HG03378 (cell line): Measurements from ENCODE around the gene RTP1.
A peak's percentile ranks its signal among the peaks of the same experiment; 100 is the strongest.
"Not testable (repeated sequence)": the region's sequence is repeated elsewhere in the genome, so short reads cannot be mapped to it uniquely, and the experiment has no call there.

Experiments
- ATAC-seq: cut with Tn5 transposase; IDR thresholded peaks from one replicate; pipeline ENCODE4 v1.9.1; 2021; ENCODE audit warnings: mild to moderate bottlenecking, moderate library complexity; ENCODE audit not compliant: unreplicated experiment

RTP1 gene, protein sequence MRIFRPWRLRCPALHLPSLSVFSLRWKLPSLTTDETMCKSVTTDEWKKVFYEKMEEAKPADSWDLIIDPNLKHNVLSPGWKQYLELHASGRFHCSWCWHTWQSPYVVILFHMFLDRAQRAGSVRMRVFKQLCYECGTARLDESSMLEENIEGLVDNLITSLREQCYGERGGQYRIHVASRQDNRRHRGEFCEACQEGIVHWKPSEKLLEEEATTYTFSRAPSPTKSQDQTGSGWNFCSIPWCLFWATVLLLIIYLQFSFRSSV

DNA sequence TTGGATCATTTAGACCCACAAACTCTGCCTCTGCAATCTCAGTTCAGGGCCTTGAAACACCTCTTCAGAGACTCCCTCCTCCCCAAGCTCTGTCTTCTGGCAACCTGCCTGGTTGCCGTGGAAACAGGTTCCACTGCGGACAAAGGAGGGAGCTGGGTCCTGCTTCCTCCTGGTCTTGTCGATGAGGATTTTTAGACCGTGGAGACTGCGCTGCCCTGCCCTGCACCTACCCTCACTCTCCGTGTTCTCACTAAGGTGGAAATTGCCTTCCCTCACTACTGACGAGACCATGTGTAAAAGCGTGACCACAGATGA, at the start of gene RTP1:
Gene RTP1 (plus strand): TSS at position 152 of the 315 bp plus-strand sequence. CDS start 30 bp downstream, at position 182.
- ATAC-seq, result no peak

DNA sequence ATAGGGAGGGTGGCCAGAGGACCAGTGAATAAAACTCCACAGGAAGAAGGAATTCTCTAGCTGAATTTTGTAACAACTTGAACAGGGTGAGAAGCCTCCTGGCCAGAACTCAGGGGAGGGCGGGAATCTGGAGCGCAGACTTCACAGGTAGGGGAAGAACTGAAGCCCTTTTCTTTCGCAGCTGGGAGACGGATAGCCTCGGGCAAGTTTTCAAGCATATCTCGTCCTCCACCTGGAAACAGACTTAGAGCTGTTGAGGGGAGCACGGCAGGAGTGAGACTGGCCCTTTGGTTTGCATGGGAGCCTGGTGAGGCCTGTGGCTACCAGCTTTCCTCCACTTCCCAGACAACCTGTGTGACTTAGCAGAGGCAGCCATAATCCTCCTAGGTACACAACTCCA, 47.1 kb upstream of the RTP1 start:
- ATAC-seq, result no peak

DNA sequence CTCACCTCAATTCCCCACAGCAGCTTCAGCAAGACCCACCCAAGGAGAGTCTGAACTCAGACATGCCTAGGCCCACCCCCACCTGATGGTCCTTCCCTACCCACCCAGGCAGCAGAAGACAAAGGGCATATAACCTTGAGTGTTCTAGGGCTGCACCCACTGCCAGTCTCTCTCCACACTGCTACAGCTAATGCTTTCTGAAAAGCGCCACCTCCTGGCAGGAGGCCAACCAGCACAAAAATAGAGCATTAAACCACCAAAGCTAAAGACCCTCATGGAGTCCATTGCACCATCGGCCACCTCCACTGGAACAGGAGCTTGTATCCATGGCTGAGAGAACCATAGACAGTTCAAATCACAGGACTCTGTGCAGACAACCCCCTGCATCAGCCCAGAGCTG, 46.7 kb upstream of the RTP1 start:
- no peak for ATAC-seq

DNA sequence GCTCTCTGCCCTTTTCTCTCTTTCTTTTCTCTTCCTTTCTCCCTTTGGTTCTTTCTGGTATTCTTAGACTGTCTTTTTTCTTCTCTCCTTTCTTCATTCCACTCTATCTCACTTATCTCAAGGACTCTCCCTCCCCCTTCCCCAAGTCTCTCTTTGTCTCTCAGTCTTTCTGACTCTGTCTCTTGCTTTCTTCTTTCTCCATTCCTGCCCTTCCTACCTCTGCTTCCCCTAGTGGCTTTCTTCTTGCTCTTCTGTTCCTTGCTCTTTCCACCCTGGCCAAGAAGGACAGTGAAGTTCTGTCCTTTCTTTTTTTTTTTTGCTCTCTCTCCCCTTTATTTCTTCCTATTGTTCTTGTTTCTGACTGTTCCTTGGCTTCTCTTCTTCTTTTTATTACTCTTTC, 35.7 kb upstream of the RTP1 start:
- ATAC-seq, result no peak

DNA sequence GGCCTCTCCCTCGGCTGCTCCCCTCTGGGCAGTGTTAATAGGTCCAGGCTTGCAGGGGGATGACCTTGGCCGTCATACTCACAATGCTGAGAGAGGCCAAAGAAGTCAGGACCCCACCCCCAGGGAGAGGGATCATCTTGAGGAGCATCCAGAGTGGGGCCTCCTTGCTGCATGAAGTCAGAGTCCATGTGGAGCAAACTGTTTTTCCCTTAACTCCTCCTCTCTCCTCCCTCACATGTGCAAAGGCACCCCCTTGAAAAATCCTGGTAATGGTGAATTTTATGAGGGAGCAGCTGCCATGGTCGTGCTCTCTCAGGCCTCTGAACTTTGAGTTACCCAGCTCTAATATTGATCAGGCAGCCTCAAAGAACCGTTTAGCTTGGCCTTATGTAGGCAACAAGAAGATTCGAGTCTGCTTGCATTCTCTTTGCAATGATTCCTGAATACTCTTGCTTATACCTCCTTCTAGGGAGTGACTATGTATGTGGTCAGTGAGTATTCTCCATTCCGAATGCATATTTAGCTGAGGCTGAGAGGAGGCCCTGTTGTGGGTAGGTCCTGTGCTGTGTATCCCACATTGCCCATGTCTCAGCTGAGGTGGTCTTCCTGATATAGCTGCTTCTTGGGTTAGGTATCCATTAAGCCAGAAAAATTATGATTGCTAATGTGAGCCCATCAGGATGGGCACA, 34.9 kb upstream of the RTP1 start:
- ATAC-seq, result no peak

DNA sequence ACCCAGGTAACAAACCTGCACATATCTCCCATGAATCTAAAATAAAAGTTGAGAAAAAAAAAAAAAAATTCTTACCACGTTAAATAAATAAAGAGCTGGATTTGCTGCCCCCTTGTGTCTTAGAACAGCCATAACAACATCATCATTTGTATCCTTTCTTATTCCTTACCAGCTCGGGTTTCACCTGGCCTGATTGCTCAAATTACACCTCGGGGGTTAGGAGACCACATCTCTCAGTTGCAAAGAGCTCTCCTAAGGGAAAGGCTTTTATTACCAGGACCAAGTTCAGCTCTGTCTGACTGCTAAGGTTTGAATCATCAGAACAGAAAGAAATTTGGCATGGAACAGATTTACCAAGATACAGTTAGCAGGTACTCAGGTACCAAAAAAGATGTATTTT, 32.1 kb upstream of the RTP1 start:
- peak; percentile 46 for ATAC-seq

DNA sequence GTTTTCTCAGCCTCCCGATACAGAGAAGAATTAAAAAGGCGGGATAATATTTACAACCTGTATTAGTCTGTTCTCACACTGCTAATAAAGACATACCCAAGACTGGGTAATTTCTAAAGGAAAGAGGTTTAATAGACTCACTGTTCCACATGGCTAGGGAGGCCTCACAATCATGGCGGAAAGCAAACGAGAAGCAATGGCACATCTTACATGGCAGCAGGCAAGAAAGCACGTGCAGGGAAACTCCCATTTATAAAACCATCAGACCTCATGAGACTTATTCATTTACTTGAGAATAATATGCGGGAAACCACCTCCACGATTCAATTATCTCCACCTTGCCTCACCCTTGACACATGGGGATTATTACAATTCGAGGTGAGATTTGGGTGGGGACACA, 30.5 kb upstream of the RTP1 start:
- no peak for ATAC-seq

DNA sequence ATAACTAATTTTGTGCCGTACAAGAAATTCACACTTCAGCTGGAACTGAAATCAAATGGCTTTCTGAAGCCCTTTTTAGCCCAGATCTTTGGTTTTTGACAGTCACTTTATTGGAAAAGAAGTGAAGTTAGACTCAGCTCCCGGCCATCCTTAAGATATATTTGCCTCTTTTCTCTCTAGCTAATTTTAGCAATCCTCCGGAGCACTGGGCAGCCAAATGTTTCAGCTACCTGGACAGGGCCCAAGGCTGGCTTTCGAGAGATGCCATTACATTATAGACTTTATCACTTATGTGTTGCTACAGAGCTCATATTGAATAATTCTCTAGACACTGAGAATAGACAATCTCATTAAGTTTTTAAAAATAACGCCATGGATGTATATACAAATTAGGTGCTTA, 29.5 kb upstream of the RTP1 start:
- ATAC-seq, result no peak

DNA sequence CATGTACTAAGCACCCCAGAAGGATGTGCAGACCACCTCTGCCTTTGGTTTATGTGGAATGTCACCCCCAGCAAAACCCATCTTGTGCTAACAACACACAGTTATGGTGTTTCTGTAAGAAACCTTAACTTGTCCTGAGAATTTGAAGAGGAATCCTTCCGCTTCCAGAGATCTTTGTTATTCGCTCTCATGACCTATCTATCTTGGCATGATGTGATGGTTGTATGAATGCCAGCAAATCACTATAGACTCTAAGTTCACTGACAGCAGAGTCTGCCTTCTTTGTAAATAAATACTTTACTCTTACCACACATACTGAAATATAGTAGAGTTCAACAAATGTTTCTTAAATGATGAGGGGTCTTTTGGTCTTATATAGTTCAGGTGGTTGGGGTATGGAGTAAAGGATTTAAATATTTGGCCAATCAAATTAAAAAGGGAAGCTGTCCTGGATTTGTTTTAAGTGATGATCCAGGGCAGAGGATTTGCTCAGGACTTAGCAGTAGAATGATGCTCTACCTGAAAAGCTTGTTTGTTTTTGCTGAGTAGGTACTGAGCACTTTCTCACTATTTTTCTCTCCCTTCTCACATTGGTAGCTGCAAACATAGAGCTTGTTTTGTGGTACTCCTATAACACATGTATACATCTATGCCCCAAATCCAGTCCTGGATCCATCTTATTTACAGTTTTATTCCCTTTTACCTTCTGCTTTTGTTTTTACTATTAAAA, 27.9 kb upstream of the RTP1 start:
- ATAC-seq, result no peak

DNA sequence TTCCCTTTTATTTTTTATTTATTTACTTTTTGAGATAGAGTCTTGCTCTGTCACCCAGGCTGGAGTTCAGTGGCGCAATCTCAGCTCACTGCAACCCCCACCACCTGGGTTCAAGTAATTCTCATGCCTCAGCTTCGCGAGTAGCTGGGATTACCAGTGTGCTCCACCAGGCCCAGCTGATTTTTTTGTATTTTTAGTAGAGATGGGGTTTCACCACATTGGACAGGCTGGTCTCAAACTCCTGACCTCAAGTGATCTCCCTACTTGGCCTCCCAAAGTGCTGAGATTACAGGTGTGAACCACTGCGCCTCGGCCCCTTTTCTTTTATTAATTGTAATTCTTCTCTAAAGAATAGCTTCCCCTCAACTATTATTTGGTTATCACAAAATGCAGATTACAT, 26.4 kb upstream of the RTP1 start:
- not testable (repeated sequence) for ATAC-seq

DNA sequence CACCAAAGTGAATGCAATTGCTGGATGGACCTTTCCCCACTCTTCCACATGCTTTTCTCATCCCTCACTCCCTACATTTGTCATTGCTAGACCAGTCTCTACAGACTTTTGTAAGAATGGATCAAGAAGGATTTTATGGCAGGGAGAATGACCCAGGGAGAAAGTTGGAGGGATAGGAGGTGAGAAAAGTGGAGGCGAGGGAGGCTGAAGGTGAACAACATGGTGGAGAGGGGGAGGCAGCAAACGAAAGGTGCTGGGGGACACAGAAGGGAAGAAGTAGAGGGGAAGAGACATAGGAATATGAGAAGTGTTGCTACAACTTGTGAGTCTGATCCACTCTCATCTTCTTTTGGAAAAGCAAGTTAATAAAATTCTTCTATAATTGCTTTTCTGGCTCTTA, 24.4 kb upstream of the RTP1 start:
- no peak for ATAC-seq

DNA sequence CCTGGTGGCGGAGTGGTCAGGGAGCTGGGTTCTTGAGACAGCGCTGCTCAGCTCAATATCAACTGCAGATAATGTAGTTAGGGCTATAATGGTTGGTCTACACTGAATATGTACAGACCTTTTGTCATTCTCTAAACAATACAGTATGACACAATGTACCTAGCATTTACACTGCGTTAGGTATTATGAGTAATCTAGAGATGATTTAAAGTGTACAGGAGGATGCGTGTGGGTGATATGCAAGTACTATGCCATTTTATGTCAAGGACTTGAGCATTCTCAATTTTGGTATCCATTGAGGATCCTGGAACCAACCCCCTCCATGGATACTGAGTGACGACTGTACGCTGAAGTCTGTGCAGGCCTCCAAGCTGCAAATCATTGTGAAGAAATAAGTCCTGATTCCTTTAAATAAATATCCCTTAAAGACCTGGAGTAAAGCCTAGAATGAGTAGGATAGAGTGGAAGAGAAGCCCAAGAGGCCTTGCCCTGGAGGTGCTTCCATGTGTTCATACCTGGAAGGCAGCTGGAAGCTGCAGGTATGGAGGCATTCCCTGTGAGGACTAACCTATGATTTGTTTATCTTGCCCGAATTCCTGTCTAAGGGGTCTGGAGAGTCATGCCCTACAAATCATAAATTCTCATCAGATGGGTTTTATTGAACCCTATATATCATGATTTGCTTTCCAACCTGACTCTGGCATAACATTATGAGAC, 15.7 kb upstream of the RTP1 start:
- ATAC-seq, result no peak

DNA sequence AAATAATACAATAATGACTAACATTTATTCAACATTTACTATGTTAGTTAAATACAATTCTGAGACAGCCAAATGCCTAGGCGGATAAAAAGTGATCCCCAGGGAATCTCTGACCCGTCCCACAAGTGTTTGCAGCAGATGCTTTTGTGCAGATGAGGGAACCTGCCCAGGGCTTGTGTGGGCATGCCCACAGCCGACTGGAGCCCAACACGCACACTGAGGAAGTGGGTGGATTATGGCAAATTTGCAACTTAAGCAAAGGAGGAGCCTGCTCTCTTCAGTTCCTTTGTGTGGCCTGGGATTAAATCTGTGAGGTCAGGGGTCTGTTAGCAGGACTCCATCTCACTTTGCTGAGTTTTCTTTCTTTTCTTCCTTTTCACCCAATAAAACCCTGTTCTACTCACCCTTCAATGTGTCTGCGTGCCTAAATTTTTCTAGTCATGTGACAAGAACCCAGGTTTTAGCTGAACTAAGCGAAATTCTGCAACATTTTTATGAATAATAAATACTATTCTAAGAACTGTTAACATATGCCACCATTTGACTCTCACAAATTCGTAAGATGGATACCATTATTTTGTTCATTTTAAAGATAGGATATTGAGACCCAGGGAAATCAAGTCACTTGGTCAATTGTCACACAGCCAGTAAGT, 13.9 kb upstream of the RTP1 start:
- peak; percentile 67 for ATAC-seq

DNA sequence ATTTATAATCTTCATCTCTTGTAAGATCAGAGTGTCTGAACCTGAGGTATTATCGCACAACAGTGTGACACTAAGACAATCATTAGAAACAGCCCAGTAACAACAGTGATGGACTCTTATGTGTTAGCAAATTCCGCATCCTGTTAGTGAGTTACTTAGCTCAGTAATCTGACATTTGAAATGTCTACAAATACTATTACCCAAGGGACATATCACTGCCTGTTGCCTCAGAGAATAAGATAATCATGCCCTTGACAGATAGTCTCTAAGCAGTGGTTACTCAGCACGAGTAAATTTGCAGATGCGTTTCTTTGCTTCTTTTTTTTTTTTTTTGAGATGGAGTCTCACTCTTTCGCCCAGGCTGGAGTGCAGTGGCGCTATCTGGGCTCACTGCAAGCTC, 13.4 kb upstream of the RTP1 start:
- ATAC-seq, result no peak

DNA sequence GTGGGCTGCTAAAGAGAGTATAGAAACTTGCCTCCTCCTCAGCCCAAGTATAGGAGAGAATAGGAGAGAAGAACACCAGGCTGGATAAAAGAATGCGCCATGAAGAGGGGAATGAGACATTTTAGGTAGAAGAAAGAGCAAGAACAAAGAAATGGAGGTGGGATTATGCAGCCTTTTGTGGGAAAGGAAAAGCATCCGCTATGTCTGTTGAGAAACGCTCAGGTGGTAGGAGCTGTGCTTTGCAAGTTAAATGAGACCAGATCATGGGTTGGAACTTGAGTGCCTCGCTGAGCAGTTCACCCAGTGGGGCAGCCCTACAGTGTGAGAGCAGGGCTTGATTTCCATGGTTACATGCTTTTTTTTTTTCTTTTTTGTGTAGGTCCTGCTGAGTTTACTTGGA, 11.5 kb upstream of the RTP1 start:
- no peak for ATAC-seq

DNA sequence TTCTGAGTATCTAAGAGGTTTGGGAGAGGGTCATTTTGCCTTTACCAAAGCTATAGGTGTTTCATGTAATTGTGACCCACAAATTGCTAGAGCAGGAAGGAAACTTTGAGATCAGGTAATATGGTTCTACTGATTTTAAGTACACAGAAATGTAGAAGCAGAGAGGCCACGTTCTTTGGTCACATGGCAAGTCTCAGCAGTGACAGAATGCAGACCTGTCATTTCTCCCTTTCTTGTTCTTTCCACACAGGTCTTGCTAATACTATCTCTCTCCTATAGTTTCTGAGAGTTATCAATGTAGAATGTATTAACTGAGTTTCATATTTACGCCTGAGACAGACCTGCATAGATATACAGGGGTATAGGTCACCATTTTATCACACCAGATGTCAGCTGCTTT, 10.9 kb upstream of the RTP1 start:
- peak; percentile 25 for ATAC-seq

DNA sequence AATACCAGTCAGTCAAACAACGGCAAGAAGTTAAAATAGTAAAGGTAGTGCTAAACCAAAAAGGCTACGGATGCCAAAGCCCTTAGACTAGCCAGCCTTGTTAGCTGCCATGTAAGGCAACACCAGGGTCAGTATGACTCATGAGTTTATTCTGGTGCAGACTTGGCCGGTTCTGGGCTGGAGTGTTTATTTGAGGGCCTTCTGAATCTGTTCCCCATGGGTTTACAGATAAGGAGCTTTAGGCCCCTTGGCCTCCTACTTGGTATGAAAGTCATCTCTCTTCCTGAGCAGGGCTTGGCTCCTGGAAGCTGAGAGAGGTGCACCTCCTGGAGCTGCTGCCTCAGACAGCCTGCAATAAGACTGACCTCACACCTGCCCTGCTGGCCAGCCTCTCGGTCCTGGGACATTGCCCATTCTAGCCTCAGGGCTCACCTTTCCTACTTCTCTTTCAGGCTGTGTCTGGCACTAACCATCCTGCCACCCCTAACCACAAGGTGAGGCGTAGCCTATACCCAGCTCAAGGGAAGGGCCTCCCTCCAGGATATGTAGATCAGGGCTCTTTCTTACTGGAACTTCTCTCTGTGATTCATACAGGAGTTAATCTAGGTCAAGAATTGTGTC, 10.4 kb upstream of the RTP1 start:
- peak; percentile 37 for ATAC-seq

DNA sequence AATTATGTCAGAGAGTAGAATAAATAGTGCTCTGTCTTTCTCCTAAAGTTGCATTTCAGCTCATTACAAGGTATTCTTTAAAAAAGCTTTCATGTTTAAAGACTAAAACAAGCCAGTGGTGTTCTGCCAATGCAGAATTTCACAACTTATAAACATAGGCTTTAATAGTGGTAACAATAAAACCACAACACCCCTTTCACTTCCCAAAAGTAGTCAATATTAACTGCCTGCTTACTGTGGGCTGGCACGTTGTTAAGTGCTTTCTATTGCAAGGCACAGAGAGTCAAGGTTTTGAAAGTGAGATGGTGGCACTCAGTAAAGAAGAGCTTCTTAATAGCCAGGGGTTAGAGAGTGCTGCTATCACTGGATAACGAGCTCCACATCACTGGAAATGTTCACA, 8.4 kb upstream of the RTP1 start:
- no peak for ATAC-seq

DNA sequence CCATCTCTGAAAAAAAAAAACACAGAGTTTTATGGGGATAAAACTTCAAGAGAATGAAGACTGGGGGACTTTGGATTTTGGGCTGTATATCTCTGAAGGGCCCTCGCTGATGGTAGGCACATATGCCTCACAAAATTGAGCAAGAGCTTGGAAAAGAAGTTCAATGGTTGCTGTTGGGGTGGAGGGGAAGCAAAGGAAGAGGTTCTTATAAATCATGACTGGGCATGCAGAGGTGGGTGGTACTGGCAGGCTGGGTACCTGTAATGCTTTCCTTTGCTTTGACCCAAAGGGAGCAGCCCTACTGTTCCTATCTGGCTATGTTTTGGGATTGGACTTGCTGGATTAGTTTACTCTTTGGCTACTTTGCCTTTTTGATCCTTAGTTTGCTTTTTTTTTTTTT, 6.0 kb upstream of the RTP1 start:
- ATAC-seq, result no peak

DNA sequence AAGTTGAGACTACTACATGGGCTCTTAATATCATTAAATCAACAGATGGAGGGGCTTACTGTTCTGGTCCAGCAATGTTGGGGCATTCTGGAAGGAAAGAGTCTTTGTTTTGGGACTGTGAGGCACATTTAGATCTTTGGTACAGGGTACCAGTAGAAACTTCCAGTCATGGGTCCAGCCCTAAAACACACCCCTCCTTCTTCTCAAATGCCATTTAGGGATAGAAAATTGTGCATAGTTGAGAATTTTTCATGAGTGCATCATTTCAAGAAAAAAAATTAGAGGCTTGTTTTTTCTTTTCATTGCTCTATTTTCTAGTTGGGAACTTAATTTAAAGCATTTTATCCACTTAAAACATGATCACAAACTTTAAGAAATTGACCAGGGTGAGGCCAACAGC, 4.1 kb upstream of the RTP1 start:
- no peak for ATAC-seq
